T1000 (cell line): ENCODE results near the gene HPSE2.
A peak's percentile ranks its signal among the peaks of the same experiment; 100 is the strongest.
"Not testable (repeated sequence)": the region's sequence is repeated elsewhere in the genome, so short reads cannot be mapped to it uniquely, and the experiment has no call there.

Source experiments
- DNase-seq: peaks from one replicate; lab custom pipeline; 2025; ENCODE audit warnings: mixed read lengths; lab: John Stamatoyannopoulos, UW

Gene HPSE2

GRCh38 chr10:99235658-99236626 is at the start of gene HPSE2:
HPSE2 (minus strand) TSS chr10:99235852.
- no peak for DNase-seq

GRCh38 chr10:99280472-99280871 is 44.8 kb upstream of the HPSE2 start:
- DNase-seq, result no peak

DNA sequence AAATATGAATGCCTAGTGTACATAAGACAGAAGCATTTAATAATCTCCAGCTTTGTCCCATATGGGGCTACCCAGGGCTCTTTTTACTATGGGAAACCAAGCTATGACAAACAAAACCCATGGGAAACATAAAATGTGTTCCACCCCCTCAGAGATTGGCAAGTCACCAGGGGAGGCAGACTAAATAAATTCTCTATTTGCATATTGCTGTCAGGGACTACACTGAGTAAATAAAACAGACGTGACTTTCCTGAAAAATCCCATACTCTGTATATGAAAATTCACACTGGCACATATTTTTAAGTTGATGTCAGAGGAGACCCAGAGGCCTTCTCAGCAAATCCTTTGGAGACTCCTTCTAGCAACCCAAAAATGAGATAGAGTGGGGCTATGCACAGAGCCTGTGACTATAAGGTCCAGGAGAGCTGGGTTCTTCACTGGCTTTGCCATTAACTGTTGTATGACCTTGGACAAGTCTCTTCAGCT is 44.0 kb upstream of the HPSE2 start:
- DNase-seq, result peak; percentile 64

GRCh38 chr10:99276848-99277486 is 41.3 kb upstream of the HPSE2 start:
- no peak for DNase-seq

- no peak for DNase-seq
Observed at GRCh38 chr10:99266383-99266782, 30.7 kb upstream of the HPSE2 start.

DNA sequence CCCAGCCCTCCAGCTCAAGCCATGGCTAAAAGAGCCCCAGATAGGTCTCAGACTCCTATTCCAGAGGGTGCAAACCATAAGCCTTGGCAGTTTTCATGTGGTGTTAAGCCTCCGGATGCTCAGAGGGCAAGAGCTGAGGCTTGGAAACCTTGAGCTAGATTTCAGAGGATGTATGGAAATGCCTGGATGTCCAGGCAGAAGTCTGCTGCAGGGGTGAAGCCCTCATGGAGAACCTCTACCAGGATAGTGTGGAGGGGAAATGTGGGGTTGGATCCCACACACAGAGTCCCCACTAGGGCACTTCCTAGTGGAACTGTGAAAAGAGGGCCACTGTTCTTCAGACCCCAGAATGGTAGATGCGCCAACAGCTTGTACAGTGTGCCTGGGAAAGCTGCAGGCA is 13.2 kb upstream of the HPSE2 start:
- no peak for DNase-seq

DNA sequence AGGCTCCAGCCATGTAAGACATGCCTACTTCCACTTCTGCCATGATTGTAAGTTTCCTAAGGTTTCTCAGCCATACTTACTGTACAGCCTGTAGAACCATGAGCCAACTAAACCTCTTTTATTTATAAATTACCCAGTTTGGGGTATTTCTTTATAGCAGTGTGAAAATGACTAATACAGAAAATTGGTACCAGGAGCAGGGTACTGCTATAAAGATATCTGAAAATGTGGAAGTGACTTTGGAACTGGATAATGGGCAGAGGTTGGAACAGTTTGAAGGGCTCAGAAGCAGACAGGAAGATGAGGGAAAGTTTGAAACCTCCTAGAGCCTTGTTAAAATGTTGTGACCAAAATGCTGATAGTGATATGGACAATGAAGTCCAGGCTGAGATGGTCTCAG is 12.2 kb upstream of the HPSE2 start:
- not testable (repeated sequence) for DNase-seq

DNA sequence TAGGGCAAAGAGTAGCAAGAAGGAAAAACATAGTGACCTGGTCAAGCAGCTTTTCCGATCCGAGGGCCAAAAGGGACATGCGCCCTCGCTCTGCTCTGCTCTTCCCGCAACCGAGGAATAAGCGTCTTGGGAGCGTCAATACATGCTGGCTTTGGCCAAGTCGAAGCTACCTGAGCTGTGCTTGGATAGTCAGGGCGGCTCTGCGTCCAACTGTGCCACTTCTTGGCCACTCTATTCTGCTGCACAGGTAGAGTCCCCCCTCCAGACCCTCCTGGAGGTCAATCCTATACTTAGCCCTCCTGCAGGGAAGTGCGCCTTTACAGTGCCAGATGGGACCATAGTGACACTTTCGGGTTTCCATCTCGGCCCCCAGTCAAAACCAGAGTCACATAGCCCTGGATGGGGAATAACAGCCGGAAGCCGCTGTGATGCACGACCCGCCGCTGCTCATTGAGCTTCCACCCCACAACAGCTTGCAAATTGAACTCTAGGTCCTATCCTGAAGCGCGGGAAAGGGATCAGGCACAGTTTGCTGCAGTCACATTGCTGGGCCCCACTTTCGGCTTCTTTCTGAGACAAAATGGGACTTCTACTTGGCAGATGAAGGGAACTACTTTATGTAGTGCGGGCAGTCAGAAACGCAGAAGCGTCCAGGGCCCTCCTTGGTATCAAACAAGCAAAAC is 1.1 kb upstream of the HPSE2 start:
- no peak for DNase-seq

DNA sequence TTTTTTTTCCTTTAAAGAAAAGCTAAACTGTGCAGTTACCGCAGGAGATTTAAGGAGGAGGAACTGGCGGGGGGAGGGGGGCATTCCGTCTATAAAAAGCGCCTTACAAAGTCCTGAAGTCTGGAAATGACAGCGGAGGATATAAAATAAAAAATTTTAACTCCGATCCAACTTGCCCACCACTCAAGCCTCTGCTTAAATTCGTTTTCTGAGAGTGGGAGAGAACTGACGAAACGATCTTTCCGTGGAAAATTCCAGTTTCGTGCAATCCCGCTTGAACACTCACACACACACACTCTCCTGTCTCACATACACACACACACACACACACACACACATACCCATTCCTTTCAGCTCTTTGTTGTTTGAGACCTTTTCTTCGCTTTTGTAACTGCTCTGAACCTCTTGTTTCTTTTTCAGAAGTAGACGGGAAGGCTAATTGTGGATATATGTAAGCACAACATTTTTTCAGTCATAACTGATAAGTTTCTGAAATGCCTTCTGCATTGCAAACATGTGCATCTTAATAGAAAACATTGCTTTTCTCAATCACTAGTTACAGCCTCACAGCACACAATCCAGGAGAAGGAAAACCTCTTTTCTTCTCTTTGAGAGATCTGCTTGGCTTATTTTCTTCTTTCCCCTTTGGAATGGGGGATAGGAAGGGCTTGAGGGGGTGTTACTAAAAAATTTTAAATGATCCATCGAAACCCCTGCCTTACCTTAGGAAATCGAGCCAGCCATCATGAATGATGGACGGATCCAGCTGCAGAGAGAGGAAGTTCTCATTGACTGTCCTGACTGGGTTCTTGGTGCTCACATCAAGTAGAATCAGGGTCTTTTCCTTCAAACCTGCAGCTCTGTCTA is 628 bp downstream of the HPSE2 start:
- no peak for DNase-seq

DNA sequence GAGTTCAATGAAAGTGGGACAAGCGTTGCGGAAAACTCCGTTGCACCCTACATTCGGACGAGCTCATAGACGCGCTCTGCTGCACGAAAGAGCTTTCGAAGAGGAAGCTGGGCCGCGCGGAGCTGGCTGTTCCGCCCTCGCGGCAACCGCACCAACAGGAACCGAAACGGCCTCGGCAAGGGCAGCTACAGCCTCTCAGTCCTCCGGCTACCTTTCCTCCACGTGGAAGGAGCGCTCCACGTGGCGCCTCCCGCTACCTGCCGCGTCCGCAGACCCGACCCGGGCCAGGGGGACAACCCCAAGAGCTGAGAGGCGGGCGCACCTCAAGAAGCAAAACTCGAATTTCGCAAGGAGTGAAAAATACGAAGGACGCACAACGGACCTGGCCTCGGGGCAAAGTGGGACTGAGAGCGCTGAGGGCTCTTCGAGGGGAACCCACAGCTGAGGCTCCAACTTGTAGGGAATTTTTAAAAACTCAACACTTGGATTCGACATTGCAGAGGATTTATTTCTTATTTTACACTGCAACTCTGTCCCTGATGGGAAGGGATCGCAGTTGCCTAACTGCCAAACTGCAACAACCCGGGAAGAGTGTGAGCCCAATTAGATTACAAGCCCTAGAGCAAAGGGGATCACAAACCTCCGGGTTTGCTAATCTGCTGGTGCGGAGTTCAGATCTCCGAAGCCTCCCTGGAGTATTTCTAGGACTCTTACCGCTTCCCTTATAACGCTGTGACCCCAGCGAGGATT is 1.4 kb downstream of the HPSE2 start:
- DNase-seq, result no peak

GRCh38 chr10:99233689-99234037 is 2.0 kb downstream of the HPSE2 start:
- DNase-seq, result no peak

GRCh38 chr10:99233000-99233688 is 2.5 kb downstream of the HPSE2 start:
- no peak for DNase-seq

DNA sequence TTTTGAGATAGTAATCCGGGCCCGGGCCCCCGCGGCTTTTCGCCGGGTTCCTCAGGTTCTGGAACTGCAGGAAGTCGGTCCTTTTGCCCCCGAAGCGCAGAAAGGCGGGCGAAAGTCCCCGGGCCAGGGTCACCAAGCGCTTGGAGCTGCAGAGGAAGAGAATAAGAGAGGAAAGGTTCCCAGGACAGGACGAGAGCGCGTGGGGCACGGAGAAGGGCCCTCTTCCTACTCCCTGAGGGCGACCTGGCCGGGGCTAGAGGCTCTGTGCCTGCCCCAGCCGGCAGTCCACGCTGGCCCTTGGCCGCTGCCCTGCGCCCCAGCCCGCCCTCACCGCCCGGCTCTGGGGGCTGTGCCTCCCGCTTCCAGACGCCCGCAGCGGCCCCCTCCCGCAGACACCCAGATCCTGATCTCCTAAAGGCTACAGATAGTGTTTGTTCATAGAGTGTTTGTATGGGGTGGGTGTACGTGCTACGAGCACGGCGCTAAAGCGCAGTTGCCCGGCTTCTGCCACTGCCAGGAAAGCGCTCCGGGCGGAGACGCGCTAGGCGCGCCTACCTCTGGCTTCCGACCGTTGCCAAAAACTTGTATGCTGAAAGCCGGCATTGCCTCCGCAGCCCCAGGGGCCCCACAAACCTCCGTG is 3.2 kb downstream of the HPSE2 start:
- no peak for DNase-seq

DNA sequence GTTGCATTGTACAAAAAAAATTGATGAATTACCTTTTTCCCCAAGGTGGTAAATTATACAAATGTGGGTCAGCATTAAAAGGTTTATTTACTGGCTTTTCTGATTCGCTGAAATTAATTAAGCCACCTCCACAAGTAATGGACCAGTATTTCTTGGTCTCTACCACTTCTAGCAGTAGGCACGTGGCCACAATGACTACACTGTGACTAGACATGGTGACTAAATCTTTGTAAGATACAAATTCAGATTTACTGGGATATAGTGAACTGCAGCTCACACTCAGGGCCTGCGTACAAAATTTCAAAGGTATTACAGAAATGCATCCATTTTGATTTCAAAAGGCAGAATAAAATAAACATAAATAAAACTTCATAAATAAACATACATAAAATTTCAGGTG is 10.9 kb downstream of the HPSE2 start:
- no peak for DNase-seq

- DNase-seq, result no peak
Observed at GRCh38 chr10:99207340-99207739, 28.3 kb downstream of the HPSE2 start.

DNA sequence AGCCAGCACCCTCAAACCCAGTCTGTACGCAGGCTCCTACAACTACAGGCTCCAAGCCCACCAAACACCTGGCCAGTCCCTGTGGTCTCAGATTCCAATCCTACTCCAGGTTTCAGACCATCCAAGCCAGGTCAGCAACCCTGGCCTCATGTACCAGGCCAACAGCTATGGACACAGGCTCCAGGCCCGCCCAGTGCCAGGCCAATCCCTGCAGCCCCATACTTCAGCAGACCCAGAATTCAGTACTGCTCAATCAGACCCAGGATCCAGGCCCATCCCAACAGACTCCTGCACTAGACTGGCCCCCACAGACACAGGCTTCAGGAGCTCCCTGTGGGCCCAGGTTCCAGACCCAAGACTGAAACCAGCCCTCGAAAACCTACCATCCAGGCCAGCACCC is 32.3 kb downstream of the HPSE2 start:
- no peak for DNase-seq

DNA sequence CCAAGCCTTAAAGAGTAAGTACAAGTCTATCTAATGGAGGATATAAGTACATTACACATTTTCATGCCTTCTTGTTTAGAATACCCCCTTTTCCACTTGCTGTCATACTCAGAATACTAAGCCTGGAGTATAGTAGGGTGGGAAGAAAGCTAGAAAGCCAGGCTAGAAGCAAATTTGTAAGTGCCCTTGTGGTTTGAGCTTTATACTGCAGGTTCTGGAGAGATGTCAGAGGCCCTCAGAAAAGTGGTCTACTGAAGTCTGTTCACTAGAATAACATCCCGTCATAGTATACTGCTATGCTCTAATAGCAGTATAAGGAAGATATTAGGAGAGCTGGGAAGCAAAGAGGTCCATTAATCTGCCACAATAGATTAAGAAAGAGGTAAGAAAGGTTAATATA is 62.7 kb downstream of the HPSE2 start:
- DNase-seq, result no peak

DNA sequence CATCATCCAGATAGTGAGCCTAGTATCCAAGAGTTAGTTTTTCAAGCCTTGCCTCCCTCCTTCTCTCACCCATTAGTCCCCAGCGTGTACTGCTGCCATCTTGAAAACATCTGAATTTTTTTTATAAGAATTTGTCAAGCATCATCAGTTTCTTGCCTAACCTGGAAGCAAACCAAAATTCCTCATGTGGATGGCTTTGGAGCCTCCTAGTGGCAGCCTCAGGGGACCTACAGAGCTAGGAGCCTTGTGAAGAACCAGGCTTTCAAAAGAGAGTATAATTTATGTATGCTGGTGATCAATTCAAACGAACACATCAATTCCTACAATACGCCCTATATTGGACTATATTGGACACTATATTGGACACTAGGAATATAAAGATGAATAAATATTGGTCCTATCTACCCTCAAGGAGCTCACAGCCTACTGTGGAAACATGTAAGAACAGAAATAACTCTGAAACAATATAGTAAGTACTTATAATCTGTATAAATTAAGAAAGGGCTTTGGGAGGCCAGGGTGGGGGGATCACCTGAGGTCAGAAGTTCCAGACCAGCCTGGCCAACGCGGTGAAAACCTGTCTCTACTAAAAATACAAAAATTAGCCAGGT is 63.4 kb downstream of the HPSE2 start:
- no peak for DNase-seq

GRCh38 chr10:99170116-99170675 is 65.5 kb downstream of the HPSE2 start:
- no peak for DNase-seq
